Progenitor cell of endocrine pancreas (in vitro differentiated cells): ENCODE data around the gene RGS5. TPM values are rescaled to one million over a fixed set of nuclear protein-coding genes. Genes with fewer than 3 reads are reported as not detected.
"Not testable (repeated sequence)": the region's sequence is repeated elsewhere in the genome, so short reads cannot be mapped to it uniquely, and the experiment has no call there.

ENCODE experiments used
- DNase-seq: peaks from one replicate; pipeline ENCODE4 v3.0.0; 2021; ENCODE audit warnings: low spot score; ENCODE audit not compliant: unreplicated experiment
- H3K27ac Mint-ChIP-seq: 2 replicates; pipeline ENCODE4 v1.8.0; 2021; ENCODE audit warnings: mild to moderate bottlenecking, moderate library complexity, mixed read lengths
- H3K27me3 Mint-ChIP-seq: 2 replicates; pipeline ENCODE4 v1.8.0; 2021; ENCODE audit warnings: mixed read lengths
- H3K36me3 Mint-ChIP-seq: 2 replicates; pipeline ENCODE4 v1.8.0; 2022; ENCODE audit warnings: mixed read lengths; ENCODE audit not compliant: insufficient read depth
- H3K4me1 Mint-ChIP-seq: 2 replicates; pipeline ENCODE4 v1.8.0; 2021; ENCODE audit warnings: low read depth, mixed read lengths
- H3K4me3 Mint-ChIP-seq: 2 replicates; pipeline ENCODE4 v1.8.0; 2021; ENCODE audit warnings: low read depth, mild to moderate bottlenecking, moderate library complexity, mixed read lengths
- H3K9me3 Mint-ChIP-seq: 2 replicates; pipeline ENCODE4 v1.8.0; 2021; ENCODE audit warnings: low read depth, mixed read lengths
- CTCF ChIP-seq: fragments of 200-600 bp; sonication (generic); IDR thresholded peaks from one replicate; pipeline ENCODE4 v1.5.0; 2021; ENCODE audit warnings: antibody characterized with exemption, mild to moderate bottlenecking; ENCODE audit not compliant: unreplicated experiment
- long read RNA-seq: library from polyadenylated mRNA; unstranded; transcript quantifications from one replicate; pipeline ENCODE4 v2.0.0, GENCODE V29; 2020
- total RNA-seq: library from RNA; stranded (reverse); gene quantifications from 2 replicates; pipeline ENCODE4 v1.2.1, GENCODE V29; 2021

RGS5 gene
- 2.9 and 5.7 TPM in 2 replicates for total RNA-seq
- long read RNA-seq, full-length matches to known transcripts, result 4 of 8 reads
- long read RNA-seq, partial matches to known transcripts, result 0 of 8 reads
- long read RNA-seq, other reads (novel, unspliced or antisense), result 4 of 8 reads

DNA sequence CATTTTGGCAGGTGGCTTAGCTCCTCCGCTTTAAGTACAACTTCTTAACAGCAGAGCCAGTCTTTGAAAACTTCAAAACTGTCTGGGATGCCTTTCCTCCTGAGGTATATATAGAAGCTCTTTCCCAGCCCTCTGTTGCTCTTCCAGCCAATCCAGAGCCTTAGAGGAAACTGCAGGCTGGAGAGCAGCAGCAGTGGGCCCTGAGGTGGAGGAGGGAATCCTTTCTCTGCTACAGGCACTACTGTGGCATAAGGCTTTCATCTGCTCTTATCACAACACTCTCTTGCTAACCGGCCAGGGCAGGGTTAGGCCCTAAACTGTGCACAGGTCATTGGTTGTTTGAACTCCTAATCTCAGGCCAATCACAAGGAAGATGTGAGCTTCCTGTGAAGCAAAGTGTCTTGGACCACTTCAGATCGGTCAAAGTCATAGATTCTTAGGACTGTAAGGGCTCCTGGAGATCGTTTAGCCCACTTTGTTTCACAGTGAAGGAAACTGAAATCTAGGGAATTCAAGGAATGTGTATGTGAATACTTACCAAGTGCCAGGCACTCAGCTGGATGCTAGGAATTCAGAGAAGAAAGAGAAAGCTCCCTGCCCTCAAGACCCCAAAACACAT lies at the start of gene RGS5:
Gene RGS5, minus strand, starts transcription at position 84 of the 619 bp plus-strand sequence. Its CDS starts 81 bp downstream, at position 3.
- H3K4me3 Mint-ChIP-seq, result no peak within 1 kb of the TSS
- no peak for TF ChIP-seq CTCF
- H3K27ac Mint-ChIP-seq, result peak within 1 kb of the TSS; percentile 84
- peaks cover 14% of the 10 kb centered on the region for H3K4me1 Mint-ChIP-seq
- H3K36me3 Mint-ChIP-seq, result no peaks in the 10 kb centered on the region
- DNase-seq, result no peak
- H3K27me3 Mint-ChIP-seq, result no peaks in the 10 kb centered on the region
- no peaks in the 10 kb centered on the region for H3K9me3 Mint-ChIP-seq

DNA sequence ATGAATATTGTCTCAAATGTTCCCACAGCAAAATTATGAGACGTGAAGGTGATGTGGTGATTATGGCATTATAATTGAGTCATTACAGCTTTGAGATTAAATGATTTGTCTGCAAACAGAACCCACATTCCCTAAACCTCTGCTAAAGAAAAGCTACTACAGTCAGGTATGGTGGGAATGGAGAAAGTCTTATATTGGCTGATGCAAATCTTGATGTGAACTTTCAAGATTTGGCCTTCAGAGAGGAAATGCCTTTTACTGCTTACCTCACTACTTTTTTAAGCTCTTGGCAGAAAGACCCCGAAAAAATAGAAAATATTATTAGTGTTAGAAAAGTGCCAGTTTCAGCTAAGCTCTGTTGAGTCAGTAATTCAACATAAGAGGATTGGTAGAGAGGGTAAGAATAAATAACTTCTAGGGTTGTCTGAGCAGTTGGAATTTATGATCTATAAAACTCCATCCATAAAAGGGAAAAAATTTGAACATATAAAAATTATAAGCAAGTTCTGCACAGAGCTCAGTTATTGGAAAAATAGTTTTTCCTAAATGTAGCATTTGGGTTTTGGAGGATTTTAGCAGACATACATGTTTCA lies 47.8 kb upstream of the RGS5 start:
- Mint-ChIP-seq H3K36me3 (no peaks in the 10 kb centered on the region), H3K27me3 (no peaks in the 10 kb centered on the region), H3K9me3 (no peaks in the 10 kb centered on the region), H3K4me1 (no peaks in the 10 kb centered on the region), H3K27ac (no peak overlapping the region), H3K4me3 (no peak overlapping the region)
- DNase-seq, result no peak
- TF ChIP-seq CTCF, result no peak

DNA sequence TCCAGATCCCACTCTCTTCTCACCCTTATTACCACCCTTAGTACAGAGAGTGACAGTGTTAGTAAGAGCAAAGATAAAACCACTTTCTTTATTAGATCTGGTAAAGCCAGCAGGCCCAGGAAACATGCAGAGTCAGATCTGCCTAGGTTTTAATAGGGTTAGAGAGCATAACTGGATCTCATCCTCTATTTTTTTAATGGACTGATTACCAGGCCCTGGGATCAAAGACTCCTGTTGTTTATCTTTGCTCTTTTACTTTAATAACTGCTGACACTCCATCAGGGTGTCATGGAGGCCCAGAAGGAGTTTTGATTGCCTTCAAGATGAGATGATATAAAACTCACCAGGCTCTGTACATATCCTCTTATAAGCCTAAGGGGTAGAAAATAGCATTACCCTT lies 45.3 kb upstream of the RGS5 start:
- no peak overlapping the region for H3K4me3 Mint-ChIP-seq
- H3K9me3 Mint-ChIP-seq, result no peaks in the 10 kb centered on the region
- H3K36me3 Mint-ChIP-seq, result no peaks in the 10 kb centered on the region
- no peaks in the 10 kb centered on the region for H3K27me3 Mint-ChIP-seq
- TF ChIP-seq CTCF, result no peak
- DNase-seq, result no peak
- H3K27ac Mint-ChIP-seq, result no peak overlapping the region
- H3K4me1 Mint-ChIP-seq, result peaks cover 4% of the 10 kb centered on the region

- not testable (repeated sequence) for DNase-seq, H3K36me3 Mint-ChIP-seq, H3K9me3 Mint-ChIP-seq, H3K27me3 Mint-ChIP-seq, H3K4me3 Mint-ChIP-seq, H3K4me1 Mint-ChIP-seq, H3K27ac Mint-ChIP-seq
Measured at GRCh38 chr1:163244648-163245047, 41.9 kb upstream of the RGS5 start.

- no peaks in the 10 kb centered on the region for H3K27me3 Mint-ChIP-seq
- TF ChIP-seq CTCF, result no peak
- H3K9me3 Mint-ChIP-seq, result no peaks in the 10 kb centered on the region
- H3K27ac Mint-ChIP-seq, result no peak overlapping the region
- H3K4me3 Mint-ChIP-seq, result no peak overlapping the region
- DNase-seq, result no peak
- H3K4me1 Mint-ChIP-seq, result peaks cover 4% of the 10 kb centered on the region
- H3K36me3 Mint-ChIP-seq, result no peaks in the 10 kb centered on the region
Measured at GRCh38 chr1:163241746-163242145, 39.0 kb upstream of the RGS5 start.

DNA sequence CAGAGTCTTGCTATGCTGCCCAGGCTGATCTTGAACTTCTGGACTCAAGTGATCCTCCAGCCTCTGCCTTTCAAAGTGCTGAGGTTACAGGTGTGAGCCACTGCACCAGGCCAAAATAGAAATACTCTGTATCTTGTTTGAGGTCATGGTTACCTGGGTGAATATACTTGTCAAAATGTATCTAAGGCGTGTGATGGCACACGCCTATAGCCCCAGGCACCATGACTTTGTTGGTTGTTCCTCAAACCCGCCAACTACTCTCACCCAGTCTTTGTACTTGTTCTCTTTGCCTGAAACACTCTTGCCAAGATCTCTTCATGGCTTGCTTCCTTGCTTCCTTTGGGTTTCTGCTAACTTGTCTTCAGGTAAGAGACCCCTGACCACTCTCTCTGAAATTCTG lies 38.0 kb upstream of the RGS5 start:
- no peaks in the 10 kb centered on the region for H3K36me3 Mint-ChIP-seq
- no peak overlapping the region for H3K4me3 Mint-ChIP-seq
- no peaks in the 10 kb centered on the region for H3K9me3 Mint-ChIP-seq
- peaks cover 4% of the 10 kb centered on the region for H3K4me1 Mint-ChIP-seq
- no peak for DNase-seq
- no peaks in the 10 kb centered on the region for H3K27me3 Mint-ChIP-seq
- no peak overlapping the region for H3K27ac Mint-ChIP-seq
- TF ChIP-seq CTCF, result no peak

- not testable (repeated sequence) for DNase-seq
Measured at GRCh38 chr1:163233643-163234042, 30.9 kb upstream of the RGS5 start.

More at GRCh38 chr1:163233643-163234042, 30.9 kb upstream of the RGS5 start:
- H3K27me3 Mint-ChIP-seq, H3K36me3 Mint-ChIP-seq, H3K4me1 Mint-ChIP-seq, H3K27ac Mint-ChIP-seq, H3K4me3 Mint-ChIP-seq, H3K9me3 Mint-ChIP-seq: not testable (repeated sequence)
